Liver (tissue), 9 donors: ENCODE results near the gene PPP1R13B. TPM values are rescaled to one million over a fixed set of nuclear protein-coding genes. Genes with fewer than 3 reads are reported as not detected.

Experiments used
- DNase-seq: peaks from one replicate; pipeline ENCODE4 v3.0.0-alpha.2; 2017; ENCODE audit warnings: low spot score
- H3K27ac ChIP-seq, 2 donors: one replicate each; pipeline ENCODE4 v1.7.0; 2013; ENCODE audit warnings: inconsistent platforms in 2 of 2, low read length in 2 of 2, control low read depth in 1 of 2, low read depth in 1 of 2, mild to moderate bottlenecking in 1 of 2
- H3K27me3 ChIP-seq, 4 donors: one replicate each; pipeline versions ENCODE4 v1.6.1 to v1.7.0; 2013; ENCODE audit warnings: low read length in 3 of 4, inconsistent platforms in 1 of 4, mild to moderate bottlenecking in 1 of 4, moderate library complexity in 1 of 4; ENCODE audit not compliant: control insufficient read depth in 4 of 4, insufficient read depth in 4 of 4
- H3K36me3 ChIP-seq, 4 donors: one replicate each; pipeline versions ENCODE4 v1.6.1 to v1.7.0; 2013; ENCODE audit warnings: low read length in 3 of 4, mild to moderate bottlenecking in 3 of 4, low read depth in 1 of 4, moderate library complexity in 1 of 4; ENCODE audit not compliant: control insufficient read depth in 4 of 4, insufficient read depth in 3 of 4
- H3K4me1 ChIP-seq, 4 donors: one replicate each; pipeline versions ENCODE4 v1.6.1 to v1.7.0; 2013; ENCODE audit warnings: low read length in 3 of 4, mild to moderate bottlenecking in 3 of 4, moderate library complexity in 1 of 4; ENCODE audit not compliant: control insufficient read depth in 4 of 4, insufficient read depth in 4 of 4
- H3K4me3 ChIP-seq, 3 donors: one replicate each; pipeline versions ENCODE4 v1.6.1 to v1.7.0; 2013; ENCODE audit warnings: low read length in 3 of 3, control low read depth in 1 of 3, low read depth in 1 of 3, mild to moderate bottlenecking in 1 of 3
- H3K9ac ChIP-seq, 2 donors: one replicate each; pipeline ENCODE4 v1.7.0; 2013; ENCODE audit warnings: low read length in 2 of 2, mild to moderate bottlenecking in 2 of 2, moderate library complexity in 2 of 2, control low read depth in 1 of 2, low read depth in 1 of 2
- H3K9me3 ChIP-seq, 4 donors: one replicate each; pipeline versions ENCODE4 v1.6.1 to v1.7.0; 2013; ENCODE audit warnings: low read length in 3 of 4; ENCODE audit not compliant: control insufficient read depth in 4 of 4
- ATF3 ChIP-seq: IDR thresholded peaks from 2 replicates; pipeline ENCODE4 v1.6.1; 2016; ENCODE audit warnings: antibody characterized with exemption
- EGR1 ChIP-seq, 2 donors: IDR thresholded peaks; 2 replicates each; pipeline ENCODE4 v1.6.1; 2016 to 2018; ENCODE audit warnings: antibody characterized with exemption in 2 of 2, low read depth in 2 of 2
- FOXA2 ChIP-seq: IDR thresholded peaks from 2 replicates; pipeline ENCODE4 v1.6.1; 2016; ENCODE audit warnings: antibody characterized with exemption
- GABPA ChIP-seq, 2 donors: IDR thresholded peaks in 1 of 2; conservative IDR thresholded peaks in 1 of 2; 2 replicates each; pipeline ENCODE4 v1.6.1; 2016; ENCODE audit warnings: antibody characterized with exemption in 2 of 2, mild to moderate bottlenecking in 1 of 2, moderate library complexity in 1 of 2
- HNF4A ChIP-seq, 2 donors: conservative IDR thresholded peaks; 2 replicates each; pipeline ENCODE4 v1.6.1; 2016; ENCODE audit warnings: antibody characterized with exemption in 2 of 2, mild to moderate bottlenecking in 2 of 2
- HNF4G ChIP-seq: IDR thresholded peaks from 2 replicates; pipeline ENCODE4 v1.6.1; 2016; ENCODE audit warnings: antibody characterized with exemption
- JUND ChIP-seq, 2 donors: IDR thresholded peaks; 2 replicates each; pipeline ENCODE4 v1.6.1; 2016; ENCODE audit warnings: antibody characterized with exemption in 2 of 2
- NR2F2 ChIP-seq: IDR thresholded peaks from 2 replicates; pipeline ENCODE4 v1.6.1; 2016; ENCODE audit warnings: antibody characterized with exemption
- RAD21 ChIP-seq, 2 donors: IDR thresholded peaks; 2 replicates each; pipeline ENCODE4 v1.6.1; 2016; ENCODE audit warnings: antibody characterized with exemption in 2 of 2, mild to moderate bottlenecking in 2 of 2
- REST ChIP-seq: IDR thresholded peaks from 2 replicates; pipeline ENCODE4 v1.6.1; 2016; ENCODE audit warnings: antibody characterized with exemption, mild to moderate bottlenecking
- RXRA ChIP-seq, 2 donors: IDR thresholded peaks; 2 replicates each; pipeline ENCODE4 v1.6.1; 2017 to 2018; ENCODE audit warnings: antibody characterized with exemption in 2 of 2, mild to moderate bottlenecking in 1 of 2
- WGBS: extraction: QIAGEN DNeasy Blood & Tissue Kit; methylation state at CpG from one replicate; pipeline ENCODE4 v1.1.7; 2013; 5-methylcytosine and 5-hydroxymethylcytosine counted together
- polyA plus RNA-seq, 2 donors: library from polyadenylated mRNA; stranded (reverse) in 1 of 2; unstranded in 1 of 2; fragments of 200-250 nt in 1 of 2; fragments of >200 nt in 1 of 2; fragmentation: Nextera tagmentation in 1 of 2; extraction: Ambion mirVana in 1 of 2; gene quantifications; one replicate each; pipeline versions ENCODE4 v1.2.1 to v1.2.3, GENCODE V29; 2013 to 2015
- total RNA-seq, 2 donors: library from RNA; depleted of rRNA; stranded (reverse); fragments of >200 nt; gene quantifications; one replicate each; pipeline ENCODE4 v1.2.3, GENCODE V29; 2014
- TF ChIP-seq, protein P1 (sequence below): IDR thresholded peaks from 2 replicates; pipeline ENCODE4 v1.6.1; 2016; ENCODE audit warnings: antibody characterized with exemption
- TF ChIP-seq, protein P2 (sequence below): IDR thresholded peaks from 2 replicates; pipeline ENCODE4 v1.6.1; 2016; ENCODE audit warnings: antibody characterized with exemption
- donor health status: healthy.
- donor health status: healthy.
- donor health status: healthy.
- donor health status: healthy.
- donor health status: healthy.

Gene PPP1R13B
- total and polyA plus RNA-seq, 4 donors: 3.2 to 15.1 (median 5.1) TPM

GRCh38 chr14:103894034-103894722 is 46.8 kb upstream of the PPP1R13B start:
- Histone ChIP-seq H3K36me3 (no peaks in the 10 kb centered on the region), H3K9ac (no peak overlapping the region), H3K4me3 (no peak overlapping the region), H3K4me1 (peaks cover 35 to 68% (median 62%) of the 10 kb centered on the region in 4 donors), H3K27ac (peak overlapping the region; percentile 33 to 44), H3K27me3 (no peaks in the 10 kb centered on the region), H3K9me3 (no peaks in the 10 kb centered on the region)
- DNase-seq: no peak
- TF ChIP-seq RXRA (IDR thresholded peaks at IDR 0.05): peak in 1 of 2 donors; percentile 26
- peak in 1 of 2 donors; percentile 28 for TF ChIP-seq HNF4A (conservative IDR thresholded peaks at IDR 0.05)
- no peak for TF ChIP-seq HNF4G
- peak; percentile 42 for TF ChIP-seq NR2F2
- WGBS: 32% methylated on average over 26 of the region's 26 CpGs

DNA sequence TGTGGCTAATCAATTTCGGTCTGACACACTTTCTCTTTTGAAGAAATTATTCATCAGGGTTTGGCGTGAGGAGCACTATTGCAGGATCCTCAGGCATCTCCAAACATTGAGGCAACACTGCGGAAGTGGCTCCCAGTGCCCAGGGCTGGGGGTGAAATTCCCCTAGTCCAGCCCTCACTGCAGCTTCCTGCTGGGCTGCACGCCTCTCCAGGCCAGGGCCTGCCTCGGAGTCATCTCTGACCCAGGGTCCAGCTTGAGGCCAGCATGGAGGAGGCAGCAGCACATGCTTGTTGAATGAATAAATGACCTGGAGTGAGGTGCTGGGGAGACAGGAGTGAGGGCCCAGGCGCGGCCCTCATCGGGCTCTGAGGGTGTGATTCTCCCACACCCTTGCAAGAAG is 44.9 kb upstream of the PPP1R13B start:
- Histone ChIP-seq H3K9ac (peak overlapping the region in 1 of 2 donors; percentile 35), H3K27ac (peak overlapping the region; percentile 78 to 80), H3K36me3 (no peaks in the 10 kb centered on the region), H3K27me3 (no peaks in the 10 kb centered on the region), H3K9me3 (no peaks in the 10 kb centered on the region), H3K4me1 (peaks cover 30 to 60% (median 52%) of the 10 kb centered on the region in 4 donors), H3K4me3 (no peak overlapping the region)
- TF ChIP-seq ATF3: no peak
- peak in 1 of 2 donors; percentile 66 for TF ChIP-seq RXRA (IDR thresholded peaks at IDR 0.05)
- peak; percentile 43 to 72 for TF ChIP-seq HNF4A (conservative IDR thresholded peaks at IDR 0.05)
- TF ChIP-seq REST: no peak
- TF ChIP-seq, protein P1, sequence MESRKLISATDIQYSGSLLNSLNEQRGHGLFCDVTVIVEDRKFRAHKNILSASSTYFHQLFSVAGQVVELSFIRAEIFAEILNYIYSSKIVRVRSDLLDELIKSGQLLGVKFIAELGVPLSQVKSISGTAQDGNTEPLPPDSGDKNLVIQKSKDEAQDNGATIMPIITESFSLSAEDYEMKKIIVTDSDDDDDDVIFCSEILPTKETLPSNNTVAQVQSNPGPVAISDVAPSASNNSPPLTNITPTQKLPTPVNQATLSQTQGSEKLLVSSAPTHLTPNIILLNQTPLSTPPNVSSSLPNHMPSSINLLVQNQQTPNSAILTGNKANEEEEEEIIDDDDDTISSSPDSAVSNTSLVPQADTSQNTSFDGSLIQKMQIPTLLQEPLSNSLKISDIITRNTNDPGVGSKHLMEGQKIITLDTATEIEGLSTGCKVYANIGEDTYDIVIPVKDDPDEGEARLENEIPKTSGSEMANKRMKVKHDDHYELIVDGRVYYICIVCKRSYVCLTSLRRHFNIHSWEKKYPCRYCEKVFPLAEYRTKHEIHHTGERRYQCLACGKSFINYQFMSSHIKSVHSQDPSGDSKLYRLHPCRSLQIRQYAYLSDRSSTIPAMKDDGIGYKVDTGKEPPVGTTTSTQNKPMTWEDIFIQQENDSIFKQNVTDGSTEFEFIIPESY: no peak
- TF ChIP-seq, protein P2, sequence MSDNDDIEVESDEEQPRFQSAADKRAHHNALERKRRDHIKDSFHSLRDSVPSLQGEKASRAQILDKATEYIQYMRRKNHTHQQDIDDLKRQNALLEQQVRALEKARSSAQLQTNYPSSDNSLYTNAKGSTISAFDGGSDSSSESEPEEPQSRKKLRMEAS: peak; percentile 98
- TF ChIP-seq RAD21 (IDR thresholded peaks at IDR 0.05): no peak
- no peak for TF ChIP-seq FOXA2
- TF ChIP-seq JUND (IDR thresholded peaks at IDR 0.05): peak in 1 of 2 donors; percentile 46
- TF ChIP-seq GABPA (IDR thresholded peaks at IDR 0.05 in 1 of 2, conservative IDR thresholded peaks at IDR 0.05 in 1 of 2): peak in 1 of 2 donors; percentile 39
- TF ChIP-seq EGR1 (IDR thresholded peaks at IDR 0.05; ENCODE audit: low read depth in 2 of 2): peak in 1 of 2 donors; percentile 85
- whole genome bisulfite sequencing: 57% methylated on average over 8 of the region's 8 CpGs
- no peak for DNase-seq
